Measurements from ENCODE around the gene MED12L.

GRCh38 chr3:151459358-151459757, 373.9 kb downstream of the MED12L start:
- no peak for TF ChIP-seq CTCF (conservative IDR thresholded peaks at IDR 0.05 in 1 of 2, IDR thresholded peaks at IDR 0.05 in 1 of 2; ENCODE audit: low read depth in 1 of 2, low read length in 2 of 2)
- TF ChIP-seq EZH2 (IDR thresholded peaks at IDR 0.05; ENCODE audit: low read length, missing control alignments): no peak

All from fibroblast of lung (primary cell).